SK-N-SH (cell line): Measurements from ENCODE around the gene EXOC3L1. TPM values are rescaled to one million over a fixed set of nuclear protein-coding genes. Genes with fewer than 3 reads are reported as not detected.

ENCODE experiments used
- CTCF ChIA-PET: fragments of 300-600, 350-600 bp; formaldehyde crosslinking; extraction: SDS; loops from one replicate; lab custom pipeline; 2021; lab: Yijun Ruan, JAX
- POLR2A ChIA-PET: fragments of 350-600 bp; sonication (Branson Sonifier 250); formaldehyde crosslinking; extraction: SDS; loops from one replicate; lab custom pipeline; 2020; ENCODE audit warnings: antibody characterized with exemption, inconsistent platforms; lab: Yijun Ruan, JAX
- DNase-seq: peaks from one replicate; pipeline ENCODE4 v3.0.0; 2012
- H2AFZ ChIP-seq: fragments of 200-600 bp; sonication (generic); 2 replicates; pipeline ENCODE4 v1.8.1; 2016; ENCODE audit warnings: antibody characterized with exemption, mild to moderate bottlenecking, low read depth
- H3F3A ChIP-seq: fragments of 200-600 bp; sonication (generic); replicated peaks from 2 replicates; pipeline ENCODE3; 2016; ENCODE audit warnings: antibody characterized with exemption, mild to moderate bottlenecking; ENCODE audit not compliant: insufficient read depth
- H3K27ac ChIP-seq, 2 experiments: fragments of 200-500 bp in 1 of 2; fragments of 200-600 bp in 1 of 2; sonication (Bioruptor generic) in 1 of 2; sonication (generic), shearing (Covaris generic) in 1 of 2; 2 replicates each; pipeline versions ENCODE4 v1.5.1 to v1.6.1; 2014 to 2016; ENCODE audit warnings: low read depth in 2 of 2, inconsistent platforms in 1 of 2, low read length in 1 of 2, mild to moderate bottlenecking in 1 of 2, mixed read lengths in 1 of 2
- H3K27me3 ChIP-seq: fragments of 200-600 bp; sonication (generic), shearing (Covaris generic); 2 replicates; pipeline ENCODE4 v1.6.1; 2016; ENCODE audit warnings: mixed run types; ENCODE audit not compliant: insufficient read depth
- H3K36me3 ChIP-seq, 2 experiments: fragments of 200-500 bp in 1 of 2; fragments of 200-600 bp in 1 of 2; sonication (Bioruptor generic) in 1 of 2; sonication (generic) in 1 of 2; replicated peaks in 1 of 2; 2 replicates each; pipeline versions ENCODE3 to v1.5.1; 2014 to 2016; ENCODE audit warnings: low read length in 1 of 2, mild to moderate bottlenecking in 1 of 2; ENCODE audit not compliant: insufficient read depth in 2 of 2, control insufficient read depth in 1 of 2
- H3K4me1 ChIP-seq, 2 experiments: fragments of 200-500 bp in 1 of 2; fragments of 200-600 bp in 1 of 2; sonication (Bioruptor generic) in 1 of 2; sonication (generic), shearing (Covaris generic) in 1 of 2; 2 replicates each; pipeline versions ENCODE4 v1.5.1 to v1.6.1; 2014 to 2016; ENCODE audit warnings: low read depth in 1 of 2, low read length in 1 of 2, mixed run types in 1 of 2; ENCODE audit not compliant: insufficient read depth in 2 of 2, control insufficient read depth in 1 of 2
- H3K4me2 ChIP-seq: fragments of 200-600 bp; sonication (generic), shearing (Covaris generic); 2 replicates; pipeline ENCODE4 v1.6.1; 2017; ENCODE audit warnings: mixed run types
- H3K4me3 ChIP-seq, 2 experiments: fragments of 200-500 bp in 1 of 2; fragments of 200-600 bp in 1 of 2; sonication (Bioruptor generic) in 1 of 2; sonication (generic), shearing (Covaris generic) in 1 of 2; 2 replicates each; pipeline versions ENCODE4 v1.5.1 to v1.8.1; 2014 to 2016; ENCODE audit warnings: low read depth in 2 of 2, inconsistent platforms in 1 of 2, low read length in 1 of 2, mild to moderate bottlenecking in 1 of 2, mixed read lengths in 1 of 2, moderate library complexity in 1 of 2
- H3K79me2 ChIP-seq: fragments of 200-600 bp; sonication (generic); 2 replicates; pipeline ENCODE4 v1.8.1; 2017; ENCODE audit warnings: mild to moderate bottlenecking; ENCODE audit not compliant: insufficient read depth
- H3K9ac ChIP-seq: fragments of 200-600 bp; sonication (generic); 2 replicates; pipeline ENCODE4 v1.6.1; 2017; ENCODE audit warnings: mixed run types
- H3K9me2 ChIP-seq: fragments of 200-600 bp; sonication (generic); 2 replicates; pipeline ENCODE4 v1.6.1; 2017; ENCODE audit warnings: mixed run types
- H3K9me3 ChIP-seq: fragments of 200-600 bp; sonication (generic); 2 replicates; pipeline ENCODE4 v1.6.1; 2017; ENCODE audit warnings: mixed run types, mild to moderate bottlenecking, moderate library complexity
- H4K20me1 ChIP-seq: fragments of 200-600 bp; sonication (generic); 2 replicates; pipeline ENCODE4 v1.6.1; 2017; ENCODE audit warnings: mild to moderate bottlenecking, mixed run types; ENCODE audit not compliant: insufficient read depth
- CHD2 ChIP-seq: fragments of 150-350 bp; IDR thresholded peaks from 2 replicates; pipeline ENCODE4 v1.6.1; 2018; ENCODE audit warnings: low read length; ENCODE audit not compliant: partially characterized antibody
- GATA2 ChIP-seq: sonication (generic); formaldehyde crosslinking; IDR thresholded peaks from 2 replicates; pipeline ENCODE4 v1.5.0; 2020; ENCODE audit warnings: mild to moderate bottlenecking, missing genetic modification reagents
- MAX ChIP-seq: IDR thresholded peaks from 2 replicates; pipeline ENCODE4 v1.4.0; 2012; ENCODE audit warnings: low read depth
- MEF2A ChIP-seq: IDR thresholded peaks from 2 replicates; pipeline ENCODE4 v1.4.0; 2012; ENCODE audit warnings: low read depth, borderline replicate concordance
- MXI1 ChIP-seq: IDR thresholded peaks from 2 replicates; pipeline ENCODE4 v1.6.1; 2012; ENCODE audit warnings: mild to moderate bottlenecking, low read depth, low read length, improper control_type of control experiment
- NRF1 ChIP-seq: IDR thresholded peaks from 2 replicates; pipeline ENCODE4 v1.6.1; 2012; ENCODE audit warnings: low read depth, mild to moderate bottlenecking, low read length
- RCOR1 ChIP-seq: fragments of 150-350 bp; IDR thresholded peaks from 2 replicates; pipeline ENCODE4 v1.6.1; 2017; ENCODE audit warnings: antibody characterized with exemption, low read length
- SMC3 ChIP-seq: IDR thresholded peaks from 2 replicates; pipeline ENCODE4 v1.6.1; 2012; ENCODE audit warnings: low read depth, low read length, improper control_type of control experiment
- TAF1 ChIP-seq: IDR thresholded peaks from 2 replicates; pipeline ENCODE4 v1.6.1; 2012; ENCODE audit warnings: low read depth, mild to moderate bottlenecking, low read length, moderate library complexity, borderline replicate concordance
- YY1 ChIP-seq: IDR thresholded peaks from 2 replicates; pipeline ENCODE4 v1.4.0; 2012; ENCODE audit warnings: low read depth, mild to moderate bottlenecking
- ZBTB33 ChIP-seq: IDR thresholded peaks from 2 replicates; pipeline ENCODE4 v1.4.0; 2012; ENCODE audit warnings: low read depth, borderline replicate concordance
- WGBS: methylation state at CpG from one replicate; pipeline ENCODE4 v1.1.6; 2017; ENCODE audit warnings: low lambda C conversion rate; 5-methylcytosine and 5-hydroxymethylcytosine counted together
- polyA plus RNA-seq, 3 experiments: library from polyadenylated mRNA; depleted of rRNA; stranded (reverse); fragments of >200 nt; gene quantifications; 2 replicates each; pipeline ENCODE4 v1.2.3, GENCODE V29; 2012
- TF ChIP-seq, protein P1 (sequence below): IDR thresholded peaks from 2 replicates; pipeline ENCODE4 v1.4.0; 2012; ENCODE audit warnings: low read depth, borderline replicate concordance
- TF ChIP-seq, protein P2 (sequence below): IDR thresholded peaks from 2 replicates; pipeline ENCODE4 v1.6.1; 2012; ENCODE audit warnings: mild to moderate bottlenecking, low read depth, low read length, moderate library complexity

Gene EXOC3L1
- polyA plus RNA-seq, 1 of the 3 experiments (the other 2 are of a cell fraction), result 0.46 TPM

- peak; percentile 88; the same call in 1 of the 2 replicates for TF ChIP-seq MXI1
- no peak; the same call in 1 of the 2 replicates for TF ChIP-seq ZBTB33
- no peak for TF ChIP-seq SMC3
- peak; percentile 87 for TF ChIP-seq CHD2
- TF ChIP-seq NRF1, result peak; percentile 57
- TF ChIP-seq, protein P1, sequence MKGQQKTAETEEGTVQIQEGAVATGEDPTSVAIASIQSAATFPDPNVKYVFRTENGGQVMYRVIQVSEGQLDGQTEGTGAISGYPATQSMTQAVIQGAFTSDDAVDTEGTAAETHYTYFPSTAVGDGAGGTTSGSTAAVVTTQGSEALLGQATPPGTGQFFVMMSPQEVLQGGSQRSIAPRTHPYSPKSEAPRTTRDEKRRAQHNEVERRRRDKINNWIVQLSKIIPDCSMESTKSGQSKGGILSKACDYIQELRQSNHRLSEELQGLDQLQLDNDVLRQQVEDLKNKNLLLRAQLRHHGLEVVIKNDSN, result no peak
- no peak for TF ChIP-seq MEF2A
- TF ChIP-seq TAF1, result peak; percentile 85
- peak; percentile 35; the same call in 1 of the 2 replicates for TF ChIP-seq RCOR1
Measured at GRCh38 chr16:67226804-67227566, 37.0 kb upstream of the EXOC3L1 start, which contains the start of gene TMEM208 (continued).

DNA sequence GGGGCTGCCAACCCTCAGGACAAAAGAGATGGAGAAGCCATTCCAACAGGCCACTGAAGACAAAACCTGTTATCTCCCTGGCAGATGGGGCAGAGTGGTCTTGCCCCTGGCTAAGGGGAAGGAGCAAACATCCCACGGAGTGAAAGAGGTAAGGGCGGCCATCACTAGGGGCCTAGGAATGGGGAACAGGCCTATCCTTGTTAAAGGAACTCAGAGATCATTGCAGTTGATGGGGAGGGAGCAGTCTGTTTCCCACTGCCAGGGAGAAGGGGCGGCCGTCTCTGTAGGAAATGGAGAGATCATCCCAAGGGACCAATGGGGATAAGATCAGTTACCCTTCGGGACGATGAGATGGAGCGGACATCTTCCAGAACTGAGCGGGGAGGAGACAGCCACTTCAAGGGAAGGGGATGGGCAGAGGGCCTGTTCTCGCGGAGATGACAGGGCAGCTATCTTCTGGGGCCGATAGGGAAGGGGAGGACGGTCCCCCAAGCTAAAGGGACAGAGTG, 36.4 kb upstream of the EXOC3L1 start:
- peaks cover 21% of the 10 kb centered on the region for H3F3A ChIP-seq
- CTCF ChIA-PET, result interaction anchor here (0.7 to 2.9 kb wide), 11 partner anchors 8 to 71 kb away, joined by 3 to 10 read pairs (median 5); partner anchors contain the start of genes NOL3 and SLC9A5
- H3K36me3 ChIP-seq, result peaks cover 15 to 34% of the 10 kb centered on the region in 2 experiments
- peak overlapping the region; percentile 92 to 100 for H3K4me3 ChIP-seq
- peaks cover 34% of the 10 kb centered on the region for H3K79me2 ChIP-seq
- H3K9ac ChIP-seq, result peak overlapping the region; percentile 83
- H2AFZ ChIP-seq, result peak overlapping the region; percentile 72; the same call in 1 of the 2 replicates
- 10% methylated on average over 9 of the region's 12 CpGs for WGBS
- H3K27me3 ChIP-seq, result no peaks in the 10 kb centered on the region
- H3K27ac ChIP-seq, result peak overlapping the region; percentile 72 to 83; a peak in 3 of 4 replicates
- H3K9me2 ChIP-seq, result no peaks in the 10 kb centered on the region
- peak overlapping the region; percentile 88 for H3K4me2 ChIP-seq
- no peak for DNase-seq
- POLR2A ChIA-PET, result interaction anchor here (0.6 to 2.2 kb wide), 13 partner anchors 9 to 335 kb away, joined by 3 to 14 read pairs (median 5); partner anchors contain the start of genes E2F4, FHOD1 and SLC9A5
- H4K20me1 ChIP-seq, result no peaks in the 10 kb centered on the region
- H3K4me1 ChIP-seq, result peaks cover 0 to 22% of the 10 kb centered on the region in 2 experiments; a peak in 2 of 4 replicates
- no peaks in the 10 kb centered on the region for H3K9me3 ChIP-seq
- TF ChIP-seq YY1, result peak; percentile 12; the same call in 1 of the 2 replicates
- TF ChIP-seq GATA2 (CRISPR knock-in tag), result no peak
- TF ChIP-seq RCOR1, result no peak
- TF ChIP-seq MAX, result no peak
- TF ChIP-seq, protein P2, sequence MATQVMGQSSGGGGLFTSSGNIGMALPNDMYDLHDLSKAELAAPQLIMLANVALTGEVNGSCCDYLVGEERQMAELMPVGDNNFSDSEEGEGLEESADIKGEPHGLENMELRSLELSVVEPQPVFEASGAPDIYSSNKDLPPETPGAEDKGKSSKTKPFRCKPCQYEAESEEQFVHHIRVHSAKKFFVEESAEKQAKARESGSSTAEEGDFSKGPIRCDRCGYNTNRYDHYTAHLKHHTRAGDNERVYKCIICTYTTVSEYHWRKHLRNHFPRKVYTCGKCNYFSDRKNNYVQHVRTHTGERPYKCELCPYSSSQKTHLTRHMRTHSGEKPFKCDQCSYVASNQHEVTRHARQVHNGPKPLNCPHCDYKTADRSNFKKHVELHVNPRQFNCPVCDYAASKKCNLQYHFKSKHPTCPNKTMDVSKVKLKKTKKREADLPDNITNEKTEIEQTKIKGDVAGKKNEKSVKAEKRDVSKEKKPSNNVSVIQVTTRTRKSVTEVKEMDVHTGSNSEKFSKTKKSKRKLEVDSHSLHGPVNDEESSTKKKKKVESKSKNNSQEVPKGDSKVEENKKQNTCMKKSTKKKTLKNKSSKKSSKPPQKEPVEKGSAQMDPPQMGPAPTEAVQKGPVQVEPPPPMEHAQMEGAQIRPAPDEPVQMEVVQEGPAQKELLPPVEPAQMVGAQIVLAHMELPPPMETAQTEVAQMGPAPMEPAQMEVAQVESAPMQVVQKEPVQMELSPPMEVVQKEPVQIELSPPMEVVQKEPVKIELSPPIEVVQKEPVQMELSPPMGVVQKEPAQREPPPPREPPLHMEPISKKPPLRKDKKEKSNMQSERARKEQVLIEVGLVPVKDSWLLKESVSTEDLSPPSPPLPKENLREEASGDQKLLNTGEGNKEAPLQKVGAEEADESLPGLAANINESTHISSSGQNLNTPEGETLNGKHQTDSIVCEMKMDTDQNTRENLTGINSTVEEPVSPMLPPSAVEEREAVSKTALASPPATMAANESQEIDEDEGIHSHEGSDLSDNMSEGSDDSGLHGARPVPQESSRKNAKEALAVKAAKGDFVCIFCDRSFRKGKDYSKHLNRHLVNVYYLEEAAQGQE, result no peak
